Measurements from ENCODE around the gene UBE2I.
A peak's percentile ranks its signal among the peaks of the same experiment; 100 is the strongest.
"Not testable (repeated sequence)": the region's sequence is repeated elsewhere in the genome, so short reads cannot be mapped to it uniquely, and the experiment has no call there.

UBE2I gene

GRCh38 chr16:1293921-1294656 is 15.3 kb upstream of the UBE2I start:
- DNase-seq, result no peak

- DNase-seq, result no peak
Observed at GRCh38 chr16:1295465-1295864, 14.0 kb upstream of the UBE2I start.

GRCh38 chr16:1296688-1297017 is 12.8 kb upstream of the UBE2I start:
- not testable (repeated sequence) for DNase-seq

GRCh38 chr16:1297018-1297696 is 12.3 kb upstream of the UBE2I start:
- no peak for DNase-seq

GRCh38 chr16:1298406-1298805 is 11.0 kb upstream of the UBE2I start:
- no peak for DNase-seq

GRCh38 chr16:1299012-1299867 is 10.2 kb upstream of the UBE2I start:
- no peak for DNase-seq

GRCh38 chr16:1299868-1300203 is 9.6 kb upstream of the UBE2I start:
- no peak for DNase-seq

- DNase-seq, result no peak
Observed at GRCh38 chr16:1300664-1301476, 8.6 kb upstream of the UBE2I start.

GRCh38 chr16:1301562-1301961 is 7.9 kb upstream of the UBE2I start:
- DNase-seq, result no peak

- DNase-seq, result no peak
Observed at GRCh38 chr16:1305823-1306222, 3.6 kb upstream of the UBE2I start.

GRCh38 chr16:1306334-1306733 is 3.1 kb upstream of the UBE2I start:
- no peak for DNase-seq

- peak; percentile 66 for DNase-seq
Observed at GRCh38 chr16:1308036-1308976, 1.1 kb upstream of the UBE2I start.

GRCh38 chr16:1309888-1310831 is 724 bp downstream of the UBE2I start:
- no peak for DNase-seq

GRCh38 chr16:1310832-1311200 is 1.4 kb downstream of the UBE2I start:
- no peak for DNase-seq

GRCh38 chr16:1311212-1311737 is 1.8 kb downstream of the UBE2I start:
- no peak for DNase-seq

- DNase-seq, result no peak
Observed at GRCh38 chr16:1311738-1312466, 2.5 kb downstream of the UBE2I start.

GRCh38 chr16:1312467-1312816 is 3.0 kb downstream of the UBE2I start:
- no peak for DNase-seq

GRCh38 chr16:1312903-1313302 is 3.5 kb downstream of the UBE2I start:
- DNase-seq, result no peak

- no peak for DNase-seq
Observed at GRCh38 chr16:1313721-1314369, 4.4 kb downstream of the UBE2I start.
